ENCODE data around the gene MCOLN1. TPM values are rescaled to one million over a fixed set of nuclear protein-coding genes. Genes with fewer than 3 reads are reported as not detected.

Gene MCOLN1
- total RNA-seq: 10 to 100 TPM; 22.2 to 31.6 TPM
- long read RNA-seq, transcript MCOLN1-201 (14 exons, 2,082 nt): major isoform, 10 of 15 reads
- long read RNA-seq, partial matches to known transcripts: 4 of 15 reads
- long read RNA-seq, other reads (novel, unspliced or antisense): 1 of 15 reads

GRCh38 chr19:7522072-7522922 is at the start of gene MCOLN1:
Gene MCOLN1, plus strand, starts transcription at chr19:7522624. Its CDS starts 127 bp downstream, at chr19:7522751.
- ATAC-seq (peak; percentile 90), DNase-seq (peak; percentile 99 to 100)
- intact Hi-C loops (cut with DNase I, micrococcal nuclease): no loop called here

- intact Hi-C loops (cut with DNase I, micrococcal nuclease): no loop called here
- ATAC-seq: peak; percentile 3
- no peak for DNase-seq
Measured at GRCh38 chr19:7475665-7476064, 46.8 kb upstream of the MCOLN1 start.

GRCh38 chr19:7476241-7476640 is 46.2 kb upstream of the MCOLN1 start:
- ATAC-seq: peak; percentile 34
- DNase-seq: no peak
- intact Hi-C loops (cut with DNase I, micrococcal nuclease): no loop called here

- DNase-seq (no peak), ATAC-seq (peak; percentile 13)
- intact Hi-C loops (cut with DNase I, micrococcal nuclease): no loop called here
Measured at GRCh38 chr19:7476777-7477494, 45.5 kb upstream of the MCOLN1 start.

- ATAC-seq (no peak), DNase-seq (no peak)
- intact Hi-C loops (cut with DNase I, micrococcal nuclease): no loop called here
Measured at GRCh38 chr19:7477758-7478157, 44.7 kb upstream of the MCOLN1 start.

- peak; percentile 7 for ATAC-seq
- intact Hi-C loops (cut with DNase I, micrococcal nuclease): no loop called here
- DNase-seq: no peak
Measured at GRCh38 chr19:7478173-7478842, 44.1 kb upstream of the MCOLN1 start.

GRCh38 chr19:7478843-7479227 is 43.6 kb upstream of the MCOLN1 start:
- intact Hi-C loops (cut with DNase I, micrococcal nuclease): no loop called here
- no peak for DNase-seq

GRCh38 chr19:7480222-7480969 is 42.0 kb upstream of the MCOLN1 start:
- ATAC-seq: no peak
- no peak for DNase-seq
- intact Hi-C loops (cut with DNase I, micrococcal nuclease): no loop called here

More at GRCh38 chr19:7478843-7479227, 43.6 kb upstream of the MCOLN1 start:
- no peak for ATAC-seq

- intact Hi-C loops (cut with DNase I, micrococcal nuclease): no loop called here
- ATAC-seq: no peak
- DNase-seq: no peak
Measured at GRCh38 chr19:7480970-7481255, 41.5 kb upstream of the MCOLN1 start.

- DNase-seq (peak; percentile 72 to 78), ATAC-seq (peak; percentile 74)
- intact Hi-C loops (cut with DNase I, micrococcal nuclease): no loop called here
Measured at GRCh38 chr19:7482584-7483439, 39.6 kb upstream of the MCOLN1 start.

GRCh38 chr19:7483720-7484201 is 38.7 kb upstream of the MCOLN1 start:
- peak; percentile 14 for ATAC-seq
- intact Hi-C loops (cut with DNase I, micrococcal nuclease): no loop called here
- no peak for DNase-seq

GRCh38 chr19:7486923-7487322 is 35.5 kb upstream of the MCOLN1 start:
- ATAC-seq (no peak), DNase-seq (no peak)
- intact Hi-C loops (cut with DNase I, micrococcal nuclease): no loop called here

- ATAC-seq: peak; percentile 91
- peak; percentile 87 to 94 for DNase-seq
- intact Hi-C loops (cut with DNase I, micrococcal nuclease): no loop called here
Measured at GRCh38 chr19:7488736-7489353, 33.6 kb upstream of the MCOLN1 start, which contains the start of gene PEX11G. Gene PEX11G, minus strand, starts transcription at chr19:7489035. Its CDS starts 25 bp downstream, at chr19:7489010.

- intact Hi-C loops (cut with DNase I, micrococcal nuclease): no loop called here
- ATAC-seq (peak; percentile 83), DNase-seq (peak; percentile 55 to 74)
Measured at GRCh38 chr19:7489609-7490044, 32.8 kb upstream of the MCOLN1 start.

GRCh38 chr19:7492142-7492541 is 30.3 kb upstream of the MCOLN1 start:
- ATAC-seq: no peak
- intact Hi-C loops (cut with DNase I, micrococcal nuclease): no loop called here

GRCh38 chr19:7492558-7492957 is 29.9 kb upstream of the MCOLN1 start:
- intact Hi-C loops (cut with DNase I, micrococcal nuclease): no loop called here
- ATAC-seq (no peak), DNase-seq (no peak)

More at GRCh38 chr19:7492142-7492541, 30.3 kb upstream of the MCOLN1 start:
- DNase-seq: no peak

GRCh38 chr19:7494416-7495098 is 27.9 kb upstream of the MCOLN1 start:
- no peak for DNase-seq
- intact Hi-C loops (cut with DNase I, micrococcal nuclease): no loop called here
- ATAC-seq: no peak

All from left colon (tissue), 2 donors.